Psoas muscle (tissue), 8 donors: ENCODE data around the gene RORB. TPM values are rescaled to one million over a fixed set of nuclear protein-coding genes. Genes with fewer than 3 reads are reported as not detected.

Experiments used
- ATAC-seq, 4 donors: fragments of 200-7000 bp; cut with Tn5 transposase; one replicate each; pipeline ENCODE4 v1.9.1; 2020; ENCODE audit warnings: moderate library complexity in 3 of 4, mild to moderate bottlenecking in 2 of 4
- DNase-seq, 2 donors: peaks; one replicate each; pipeline ENCODE4 v3.0.0-alpha.2; 2020
- H3K27ac ChIP-seq: fragments of 200-600 bp; one replicate; pipeline ENCODE4 v1.8.0; 2022
- H3K27me3 ChIP-seq, 3 donors: fragments of 200-600 bp in 1 of 3; one replicate each; pipeline versions ENCODE4 v1.6.1 to v1.8.0; 2013 to 2022; ENCODE audit warnings: low read length in 2 of 3, mild to moderate bottlenecking in 2 of 3, moderate library complexity in 1 of 3; ENCODE audit not compliant: insufficient read depth in 3 of 3
- H3K36me3 ChIP-seq, 2 donors: fragments of 200-600 bp in 1 of 2; one replicate each; pipeline versions ENCODE4 v1.6.1 to v1.8.0; 2013 to 2022; ENCODE audit warnings: low read depth in 1 of 2, mild to moderate bottlenecking in 1 of 2, moderate library complexity in 1 of 2; ENCODE audit not compliant: insufficient read depth in 1 of 2
- H3K4me1 ChIP-seq: fragments of 200-600 bp; one replicate; pipeline ENCODE4 v1.8.0; 2022
- H3K4me3 ChIP-seq: fragments of 200-600 bp; one replicate; pipeline ENCODE4 v1.8.0; 2022; ENCODE audit warnings: mild to moderate bottlenecking
- H3K9me3 ChIP-seq: fragments of 200-600 bp; one replicate; pipeline ENCODE4 v1.8.0; 2022
- WGBS, 3 donors: extraction: QIAGEN DNeasy Blood & Tissue Kit; methylation state at CpG; one replicate each; pipeline versions ENCODE4 v1.1.6 to v1.1.7; 2013; 5-methylcytosine and 5-hydroxymethylcytosine counted together
- intact Hi-C, 2 donors: fragments of 100-400 bp; cut with DNase I; formaldehyde crosslinking; loops; one replicate each; pipeline versions ENCODE4 v1.11.0 to v1.14.2; 2022
- polyA plus RNA-seq, 3 donors: library from polyadenylated mRNA; stranded (reverse); fragments of 200-250 nt; gene quantifications; one replicate each; pipeline ENCODE4 v1.2.3, GENCODE V29; 2013
- total RNA-seq, 4 donors: library from RNA; stranded (reverse); fragmentation: NEBNext Ultra II Directional in 2 of 4; extraction: Animal tissue kit (Norgen Biotek cat#: 25700) in 2 of 4; gene quantifications; one replicate each; pipeline versions ENCODE4 v1.2.1 to v1.2.4, GENCODE V29; 2021 to 2023
- TF ChIP-seq, protein P1 (sequence below): fragments of 200-600 bp; IDR thresholded peaks from one replicate; pipeline ENCODE4 v1.8.0; 2022; ENCODE audit warnings: antibody characterized with exemption
- donor health status: healthy with polysubstance abuse.
- donor health status: DM: no; HTN: no; CAD: no; lungs with moderate emphysema.
- donor health status: Bipolar disorder and iron deficiency.
- donor health status: healthy.
- donor health status: DM: yes; HTN: yes; CAD: no.
- donor health status: DM: no; HTN: no; CAD: no.
- donor health status: DM: no; HTN: no; CAD: no.
- donor health status: DM: yes; HTN: yes; CAD: no.

The RORB gene
- total and polyA plus RNA-seq, 7 donors = under 0.01 to 0.10 (median 0.02) TPM; not detected in 1

DNA sequence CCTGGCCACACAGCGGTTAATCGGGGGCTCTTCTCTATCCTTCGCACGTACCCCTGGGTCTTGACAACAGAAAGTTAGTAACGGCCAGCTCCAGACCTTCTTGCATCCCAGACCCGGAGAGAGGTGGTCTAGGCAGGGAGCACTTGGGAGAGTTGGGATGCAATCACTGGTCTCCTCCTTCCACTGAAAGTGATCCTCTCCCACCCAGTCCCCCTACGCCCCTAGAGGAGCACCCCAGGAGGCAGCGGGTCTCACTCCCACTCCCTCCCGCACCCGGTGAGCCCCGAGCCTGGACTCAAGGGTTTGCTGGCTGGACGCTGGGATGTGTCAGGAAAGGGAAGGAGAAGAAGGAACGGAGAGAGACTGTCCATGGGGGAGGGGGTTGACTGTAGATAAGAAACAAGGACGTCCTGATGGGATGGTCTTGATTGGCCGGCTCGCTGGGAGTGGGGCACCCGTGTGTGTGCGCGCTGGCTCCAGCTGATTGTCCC is 2.0 kb downstream of the RORB start:
- H3K4me3 ChIP-seq = peak overlapping the region; percentile 75
- H3K9me3 ChIP-seq = no peaks in the 10 kb centered on the region
- H3K27ac ChIP-seq = no peak overlapping the region
- no peaks in the 10 kb centered on the region for H3K36me3 ChIP-seq
- H3K27me3 ChIP-seq = peaks cover 0 to 40% (median 7%) of the 10 kb centered on the region in 3 donors
- no peak for ATAC-seq
- WGBS, 3 donors = 0 to 1% (median 0%) methylated on average over 18 to 19 of the region's 19 CpGs
- TF ChIP-seq, protein P1, sequence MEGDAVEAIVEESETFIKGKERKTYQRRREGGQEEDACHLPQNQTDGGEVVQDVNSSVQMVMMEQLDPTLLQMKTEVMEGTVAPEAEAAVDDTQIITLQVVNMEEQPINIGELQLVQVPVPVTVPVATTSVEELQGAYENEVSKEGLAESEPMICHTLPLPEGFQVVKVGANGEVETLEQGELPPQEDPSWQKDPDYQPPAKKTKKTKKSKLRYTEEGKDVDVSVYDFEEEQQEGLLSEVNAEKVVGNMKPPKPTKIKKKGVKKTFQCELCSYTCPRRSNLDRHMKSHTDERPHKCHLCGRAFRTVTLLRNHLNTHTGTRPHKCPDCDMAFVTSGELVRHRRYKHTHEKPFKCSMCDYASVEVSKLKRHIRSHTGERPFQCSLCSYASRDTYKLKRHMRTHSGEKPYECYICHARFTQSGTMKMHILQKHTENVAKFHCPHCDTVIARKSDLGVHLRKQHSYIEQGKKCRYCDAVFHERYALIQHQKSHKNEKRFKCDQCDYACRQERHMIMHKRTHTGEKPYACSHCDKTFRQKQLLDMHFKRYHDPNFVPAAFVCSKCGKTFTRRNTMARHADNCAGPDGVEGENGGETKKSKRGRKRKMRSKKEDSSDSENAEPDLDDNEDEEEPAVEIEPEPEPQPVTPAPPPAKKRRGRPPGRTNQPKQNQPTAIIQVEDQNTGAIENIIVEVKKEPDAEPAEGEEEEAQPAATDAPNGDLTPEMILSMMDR = no peak
- DNase-seq = peak in 1 of 2 donors; percentile 40
- peaks cover 13% of the 10 kb centered on the region for H3K4me1 ChIP-seq
- intact Hi-C loops = no loop called here

DNA sequence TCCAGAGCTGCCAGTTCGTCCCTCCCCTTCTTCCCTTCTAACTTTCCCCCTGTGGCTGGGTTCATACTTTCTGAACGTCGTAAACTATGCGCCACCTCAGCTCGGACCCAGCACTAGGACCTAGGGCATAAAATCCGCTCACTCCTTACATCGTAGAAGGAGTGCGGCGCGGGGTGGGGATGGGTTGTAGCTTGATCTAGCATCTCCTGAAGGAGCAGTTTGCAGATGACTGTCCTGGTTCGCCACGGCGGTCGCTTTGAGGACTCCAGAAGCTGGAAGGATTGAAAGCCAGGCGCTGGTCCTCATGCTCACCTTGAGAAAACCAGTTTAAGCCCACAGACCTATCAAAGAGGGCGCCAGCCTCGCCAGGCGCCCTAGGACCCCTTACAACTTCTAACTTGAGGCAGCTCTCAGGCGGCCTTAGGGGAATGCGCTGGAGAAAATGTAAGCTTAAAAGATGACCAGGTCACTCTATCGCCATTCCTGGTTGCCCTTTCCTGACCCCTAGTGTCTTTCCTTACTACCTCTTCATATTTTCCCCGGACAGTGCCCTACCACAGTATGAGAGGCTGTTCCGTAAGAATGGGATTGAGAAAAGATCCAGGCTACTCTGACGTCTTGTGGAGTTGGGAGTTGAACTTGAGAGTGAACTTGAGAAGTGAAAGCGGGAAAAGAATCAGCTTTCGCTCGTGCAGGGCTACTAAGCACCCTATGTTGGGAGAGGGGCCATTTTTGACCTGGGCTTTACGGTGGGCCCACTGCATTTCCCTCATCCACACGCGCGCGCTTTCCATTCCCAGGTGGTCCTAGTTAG is 2.8 kb downstream of the RORB start:
- H3K27ac ChIP-seq = no peak overlapping the region

DNA sequence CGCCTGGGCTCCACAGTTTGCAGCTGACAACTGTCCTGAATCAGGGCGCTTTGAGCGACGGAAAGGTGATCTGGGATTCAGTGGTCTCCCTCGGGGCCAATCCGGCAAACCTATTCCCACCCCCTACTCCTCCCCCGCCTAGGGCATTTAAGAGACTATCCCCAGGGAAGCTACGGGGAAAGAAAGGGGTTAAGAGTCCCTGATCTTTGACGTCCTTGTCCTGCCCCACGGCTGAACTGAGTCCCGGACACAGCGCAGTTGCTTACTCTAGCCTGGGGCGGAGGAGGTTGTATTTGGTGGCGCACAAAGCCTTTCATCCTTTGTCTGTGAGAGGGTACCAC is 3.4 kb downstream of the RORB start:
- 19 to 29% (median 20%) methylated on average over 14 of the region's 14 CpGs for WGBS, 3 donors
- no peak overlapping the region for H3K27ac ChIP-seq
- no peak for ATAC-seq
- peaks cover 13% of the 10 kb centered on the region for H3K4me1 ChIP-seq
- TF ChIP-seq, protein P1 = no peak
- no peaks in the 10 kb centered on the region for H3K9me3 ChIP-seq
- H3K27me3 ChIP-seq = peaks cover 0 to 40% (median 7%) of the 10 kb centered on the region in 3 donors
- peak overlapping the region; percentile 75 for H3K4me3 ChIP-seq
- intact Hi-C loops = no loop called here
- no peaks in the 10 kb centered on the region for H3K36me3 ChIP-seq
- no peak for DNase-seq

More for the DNA sequence above, 2.8 kb downstream of the RORB start:
- TF ChIP-seq, protein P1 = no peak
- Histone ChIP-seq H3K27me3 (peaks cover 0 to 40% (median 7%) of the 10 kb centered on the region in 3 donors), H3K4me3 (peak overlapping the region; percentile 75), H3K4me1 (peaks cover 13% of the 10 kb centered on the region), H3K36me3 (no peaks in the 10 kb centered on the region), H3K9me3 (no peaks in the 10 kb centered on the region)
- 6 to 8% (median 8%) methylated on average over 32 of the region's 32 CpGs for WGBS, 3 donors
- intact Hi-C loops = no loop called here
- ATAC-seq (no peak), DNase-seq (peak in 1 of 2 donors; percentile 43)

DNA sequence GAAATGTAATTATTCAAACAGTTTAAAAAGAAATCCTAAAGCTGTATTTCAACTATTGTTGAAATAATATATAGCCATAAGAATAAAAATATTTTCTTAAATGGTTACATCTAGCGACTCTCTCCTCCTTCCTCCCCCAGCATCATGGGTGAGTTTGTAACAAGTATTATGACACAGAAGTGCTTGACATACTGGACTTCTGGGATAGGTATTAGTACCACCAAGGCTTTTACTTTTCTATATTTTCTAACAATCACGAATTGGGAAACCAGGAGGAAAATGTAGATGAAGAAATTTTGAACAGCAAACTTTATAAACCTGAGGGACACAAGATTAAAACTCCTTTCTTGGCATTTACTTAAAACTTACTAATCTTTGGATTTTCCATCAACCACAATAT is 4.4 kb downstream of the RORB start:
- ATAC-seq (no peak), DNase-seq (no peak)
- intact Hi-C loops = no loop called here
- no peaks in the 10 kb centered on the region for H3K36me3 ChIP-seq
- peaks cover 0 to 40% (median 7%) of the 10 kb centered on the region in 3 donors for H3K27me3 ChIP-seq
- peaks cover 13% of the 10 kb centered on the region for H3K4me1 ChIP-seq
- H3K4me3 ChIP-seq = no peak overlapping the region
- no peaks in the 10 kb centered on the region for H3K9me3 ChIP-seq
- WGBS, 3 donors = 72 to 78% (median 72%) methylated on average over 2 of the region's 2 CpGs
- no peak overlapping the region for H3K27ac ChIP-seq
- TF ChIP-seq, protein P1 = no peak
